GM18502 (cell line): ENCODE results near the gene IL12RB2.

Experiments used
- ATAC-seq: cut with Tn5 transposase; IDR thresholded peaks from one replicate; pipeline ENCODE4 v1.9.1; 2021; ENCODE audit warnings: mild to moderate bottlenecking; ENCODE audit not compliant: unreplicated experiment, poor library complexity

The IL12RB2 gene

GRCh38 chr1:67307251-67308060 is at the start of gene IL12RB2:
IL12RB2 (plus strand) TSS chr1:67307873; CDS start chr1:67320369, 12,496 bp downstream.
- ATAC-seq: peak; percentile 59

GRCh38 chr1:67261680-67262079 is 46.0 kb upstream of the IL12RB2 start:
- ATAC-seq: no peak

- no peak for ATAC-seq
Observed at GRCh38 chr1:67262735-67263134, 44.9 kb upstream of the IL12RB2 start.

- ATAC-seq: no peak
Observed at GRCh38 chr1:67264152-67264551, 43.5 kb upstream of the IL12RB2 start.

GRCh38 chr1:67264899-67265298 is 42.8 kb upstream of the IL12RB2 start:
- ATAC-seq: no peak

GRCh38 chr1:67269061-67269460 is 38.6 kb upstream of the IL12RB2 start:
- ATAC-seq: no peak

GRCh38 chr1:67270541-67270940 is 37.1 kb upstream of the IL12RB2 start:
- no peak for ATAC-seq

- ATAC-seq: no peak
Observed at GRCh38 chr1:67273591-67273990, 34.1 kb upstream of the IL12RB2 start.

GRCh38 chr1:67274623-67275325 is 32.9 kb upstream of the IL12RB2 start:
- ATAC-seq: peak; percentile 56

GRCh38 chr1:67280696-67281095 is 27.0 kb upstream of the IL12RB2 start:
- ATAC-seq: no peak

GRCh38 chr1:67281244-67281643 is 26.4 kb upstream of the IL12RB2 start:
- no peak for ATAC-seq

GRCh38 chr1:67285780-67286488 is 21.7 kb upstream of the IL12RB2 start:
- ATAC-seq: peak; percentile 90

- ATAC-seq: no peak
Observed at GRCh38 chr1:67290236-67290635, 17.4 kb upstream of the IL12RB2 start.

- ATAC-seq: no peak
Observed at GRCh38 chr1:67294836-67295617, 12.6 kb upstream of the IL12RB2 start.

- ATAC-seq: no peak
Observed at GRCh38 chr1:67298762-67299161, 8.9 kb upstream of the IL12RB2 start.

GRCh38 chr1:67299296-67299695 is 8.4 kb upstream of the IL12RB2 start:
- no peak for ATAC-seq

- no peak for ATAC-seq
Observed at GRCh38 chr1:67300561-67300960, 7.1 kb upstream of the IL12RB2 start.

GRCh38 chr1:67304023-67304422 is 3.6 kb upstream of the IL12RB2 start:
- no peak for ATAC-seq

- ATAC-seq: no peak
Observed at GRCh38 chr1:67306547-67306946, 1.1 kb upstream of the IL12RB2 start.

- ATAC-seq: peak; percentile 16
Observed at GRCh38 chr1:67308136-67308535, 463 bp downstream of the IL12RB2 start.
